ENCODE data around the gene PTX3.

DNA sequence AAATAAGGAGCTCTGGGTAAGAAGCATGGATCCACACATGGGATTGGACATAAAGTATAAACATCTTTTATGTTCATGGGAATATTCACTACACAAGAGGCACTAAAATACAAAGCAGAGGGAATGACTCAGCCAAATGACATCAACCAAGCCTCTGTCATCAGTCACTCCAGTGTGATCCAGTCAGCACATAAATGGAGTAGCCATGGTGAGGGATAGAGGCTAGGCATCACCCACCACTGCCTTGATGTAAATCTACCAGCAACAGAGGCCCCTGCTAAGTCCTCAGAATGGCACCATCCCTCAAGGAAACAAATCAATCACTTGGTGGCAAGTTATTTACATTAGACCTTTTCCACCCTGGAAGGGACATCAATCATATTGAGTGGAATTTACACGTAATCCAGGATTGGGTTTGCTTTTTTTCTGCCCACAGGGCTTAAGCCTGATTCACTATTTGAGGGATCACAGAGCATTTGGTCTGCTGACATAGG lies 39.3 kb downstream of the PTX3 start:
- no peak for TF ChIP-seq EZH2 (IDR thresholded peaks at IDR 0.05; ENCODE audit: low read length, missing control alignments)
- TF ChIP-seq, protein P1, sequence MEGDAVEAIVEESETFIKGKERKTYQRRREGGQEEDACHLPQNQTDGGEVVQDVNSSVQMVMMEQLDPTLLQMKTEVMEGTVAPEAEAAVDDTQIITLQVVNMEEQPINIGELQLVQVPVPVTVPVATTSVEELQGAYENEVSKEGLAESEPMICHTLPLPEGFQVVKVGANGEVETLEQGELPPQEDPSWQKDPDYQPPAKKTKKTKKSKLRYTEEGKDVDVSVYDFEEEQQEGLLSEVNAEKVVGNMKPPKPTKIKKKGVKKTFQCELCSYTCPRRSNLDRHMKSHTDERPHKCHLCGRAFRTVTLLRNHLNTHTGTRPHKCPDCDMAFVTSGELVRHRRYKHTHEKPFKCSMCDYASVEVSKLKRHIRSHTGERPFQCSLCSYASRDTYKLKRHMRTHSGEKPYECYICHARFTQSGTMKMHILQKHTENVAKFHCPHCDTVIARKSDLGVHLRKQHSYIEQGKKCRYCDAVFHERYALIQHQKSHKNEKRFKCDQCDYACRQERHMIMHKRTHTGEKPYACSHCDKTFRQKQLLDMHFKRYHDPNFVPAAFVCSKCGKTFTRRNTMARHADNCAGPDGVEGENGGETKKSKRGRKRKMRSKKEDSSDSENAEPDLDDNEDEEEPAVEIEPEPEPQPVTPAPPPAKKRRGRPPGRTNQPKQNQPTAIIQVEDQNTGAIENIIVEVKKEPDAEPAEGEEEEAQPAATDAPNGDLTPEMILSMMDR (conservative IDR thresholded peaks at IDR 0.05 in 1 of 2, IDR thresholded peaks at IDR 0.05 in 1 of 2; ENCODE audit: low read depth in 1 of 2, low read length in 2 of 2), result no peak

All from fibroblast of lung (primary cell).